Fibroblast of villous mesenchyme (primary cell): ENCODE data around the gene TASL. TPM values are rescaled to one million over a fixed set of nuclear protein-coding genes. Genes with fewer than 3 reads are reported as not detected.
A peak's percentile ranks its signal among the peaks of the same experiment; 100 is the strongest.
"Not testable (repeated sequence)": the region's sequence is repeated elsewhere in the genome, so short reads cannot be mapped to it uniquely, and the experiment has no call there.

Experiments
- DNase-seq: peaks from one replicate; pipeline ENCODE4 v3.0.0-alpha.2; 2010; ENCODE audit warnings: low read depth
- H3K4me3 ChIP-seq: 2 replicates; pipeline ENCODE4 v1.5.1; 2011; ENCODE audit warnings: low read depth, mild to moderate bottlenecking, low read length
- total RNA-seq: library from RNA; depleted of rRNA; stranded (reverse); fragments of >200 nt; gene quantifications from 2 replicates; pipeline ENCODE4 v1.2.3, GENCODE V29; 2012
- TF ChIP-seq, protein P1 (sequence below): IDR thresholded peaks from 2 replicates; pipeline ENCODE4 v1.5.1; 2012; ENCODE audit warnings: low read depth, mild to moderate bottlenecking, low read length; ENCODE audit not compliant: insufficient read depth

TASL gene
- total RNA-seq, 1 donor = not detected

DNA sequence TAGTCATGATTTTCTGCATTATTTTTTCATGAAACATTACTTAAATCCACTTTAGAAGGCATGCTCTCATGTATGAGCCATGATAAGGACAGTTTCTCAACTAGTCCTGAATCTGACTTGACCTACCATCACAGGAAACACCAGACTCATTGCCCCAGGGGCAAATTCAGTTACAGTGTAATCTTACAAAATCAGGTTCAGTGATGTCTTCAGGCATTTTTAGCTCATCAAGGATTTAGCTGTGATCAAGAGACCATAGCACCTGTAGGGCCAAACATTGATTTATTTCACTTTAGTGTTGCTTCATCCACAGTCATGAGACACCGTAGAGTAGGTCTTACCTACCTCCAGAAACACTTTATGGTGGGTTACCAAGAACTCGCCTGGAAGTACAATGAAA lies 3.1 kb upstream of the TASL start:
- TF ChIP-seq, protein P1, sequence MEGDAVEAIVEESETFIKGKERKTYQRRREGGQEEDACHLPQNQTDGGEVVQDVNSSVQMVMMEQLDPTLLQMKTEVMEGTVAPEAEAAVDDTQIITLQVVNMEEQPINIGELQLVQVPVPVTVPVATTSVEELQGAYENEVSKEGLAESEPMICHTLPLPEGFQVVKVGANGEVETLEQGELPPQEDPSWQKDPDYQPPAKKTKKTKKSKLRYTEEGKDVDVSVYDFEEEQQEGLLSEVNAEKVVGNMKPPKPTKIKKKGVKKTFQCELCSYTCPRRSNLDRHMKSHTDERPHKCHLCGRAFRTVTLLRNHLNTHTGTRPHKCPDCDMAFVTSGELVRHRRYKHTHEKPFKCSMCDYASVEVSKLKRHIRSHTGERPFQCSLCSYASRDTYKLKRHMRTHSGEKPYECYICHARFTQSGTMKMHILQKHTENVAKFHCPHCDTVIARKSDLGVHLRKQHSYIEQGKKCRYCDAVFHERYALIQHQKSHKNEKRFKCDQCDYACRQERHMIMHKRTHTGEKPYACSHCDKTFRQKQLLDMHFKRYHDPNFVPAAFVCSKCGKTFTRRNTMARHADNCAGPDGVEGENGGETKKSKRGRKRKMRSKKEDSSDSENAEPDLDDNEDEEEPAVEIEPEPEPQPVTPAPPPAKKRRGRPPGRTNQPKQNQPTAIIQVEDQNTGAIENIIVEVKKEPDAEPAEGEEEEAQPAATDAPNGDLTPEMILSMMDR = no peak
- H3K4me3 ChIP-seq = no peak overlapping the region
- DNase-seq = peak; percentile 2

DNA sequence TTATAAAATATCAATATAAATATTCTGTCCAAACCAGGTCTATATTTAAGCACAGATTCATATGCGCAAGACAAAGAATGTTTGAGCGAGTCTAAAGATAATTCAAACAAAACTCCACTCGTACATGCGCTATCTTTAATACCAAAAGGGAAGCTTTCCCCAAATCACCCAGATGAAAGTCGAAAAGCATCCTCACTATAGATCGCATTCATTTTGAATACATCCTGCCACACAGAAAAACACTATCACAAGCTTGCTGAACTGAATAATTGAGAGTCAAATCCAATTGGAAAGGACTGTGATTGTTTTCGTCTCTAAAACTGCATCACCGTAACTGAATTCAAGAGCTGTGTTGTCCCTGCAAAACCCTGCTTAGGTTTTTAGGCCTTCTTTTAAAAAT lies 685 bp downstream of the TASL start:
- no peak overlapping the region for H3K4me3 ChIP-seq
- TF ChIP-seq, protein P1 = no peak
- DNase-seq = no peak

DNA sequence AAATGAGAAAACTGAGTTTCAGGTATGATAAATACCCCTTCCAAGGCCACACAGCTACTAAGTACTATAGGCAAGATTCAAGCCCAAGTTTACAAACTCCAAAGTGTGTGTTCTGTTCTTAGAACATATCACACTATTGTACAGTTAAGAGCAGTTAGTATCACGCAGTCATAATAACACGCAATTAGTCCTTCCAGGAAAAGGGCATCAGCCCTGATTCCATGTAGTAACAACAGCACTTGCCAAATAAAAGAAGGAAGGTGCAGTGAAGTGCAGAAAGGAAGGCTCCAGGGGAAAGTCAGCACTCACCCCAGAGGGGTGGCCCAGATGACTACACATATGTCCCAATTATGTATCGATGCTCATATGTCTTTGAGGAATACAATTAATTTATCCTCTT lies 4.4 kb downstream of the TASL start:
- TF ChIP-seq, protein P1 = no peak
- DNase-seq = no peak
- H3K4me3 ChIP-seq = no peak overlapping the region

DNA sequence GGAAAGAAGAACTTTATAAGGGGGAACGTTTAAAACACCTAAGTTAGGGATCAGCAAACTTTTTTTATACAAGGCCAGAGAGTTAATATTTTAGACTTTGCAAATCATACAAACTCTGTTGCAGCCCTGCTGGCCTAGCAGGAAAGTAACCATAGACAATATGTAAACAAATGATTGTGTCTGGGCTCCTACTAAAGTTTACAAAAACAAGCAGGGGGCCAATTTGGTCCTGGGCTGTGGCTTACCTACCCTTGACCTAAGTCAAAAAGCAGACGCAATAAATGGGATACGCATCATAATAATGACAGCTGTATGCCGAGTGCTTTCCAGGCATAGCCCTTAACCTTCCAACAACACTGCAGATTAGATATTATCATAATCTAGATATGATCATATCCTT lies 4.9 kb downstream of the TASL start:
- H3K4me3 ChIP-seq = no peak overlapping the region
- DNase-seq = no peak
- TF ChIP-seq, protein P1 = no peak

DNA sequence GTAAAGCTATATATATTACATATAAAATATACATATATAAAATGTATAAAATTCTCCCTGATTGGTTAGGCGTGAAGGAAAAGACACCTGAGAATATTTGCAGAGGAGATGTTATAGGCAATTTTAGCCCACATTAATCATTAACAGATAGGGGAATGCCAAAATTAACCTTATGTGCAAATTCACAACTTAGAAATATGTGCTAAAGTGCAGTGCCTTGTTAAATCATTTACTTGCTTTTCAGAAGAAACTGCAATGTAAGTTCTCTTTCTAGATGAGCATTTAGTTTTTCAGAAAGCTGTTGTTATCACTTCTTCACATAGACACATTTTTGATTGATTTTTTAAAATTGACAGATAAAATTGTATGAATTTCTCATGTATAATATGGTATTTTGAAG lies 5.6 kb downstream of the TASL start:
- no peak overlapping the region for H3K4me3 ChIP-seq
- no peak for DNase-seq
- TF ChIP-seq, protein P1 = no peak

DNA sequence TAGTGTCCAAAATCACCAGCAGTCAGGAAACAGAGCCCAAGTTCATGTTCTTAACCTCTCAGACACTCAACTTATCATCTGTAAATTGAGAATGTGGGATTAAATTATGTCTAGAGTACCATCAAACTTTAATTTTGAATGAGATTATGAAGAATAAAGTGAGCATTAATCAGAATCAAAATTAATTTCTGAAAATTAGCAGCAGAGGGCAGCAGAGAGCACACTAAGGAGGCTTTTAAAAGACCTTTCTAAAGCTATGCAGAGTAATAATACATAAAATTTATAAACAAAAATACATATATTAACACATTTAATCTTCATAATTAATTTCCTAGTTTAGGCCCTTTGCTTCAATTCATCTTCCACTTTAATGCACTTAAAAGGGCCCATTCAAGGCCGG lies 7.1 kb downstream of the TASL start:
- no peak overlapping the region for H3K4me3 ChIP-seq
- DNase-seq = peak; percentile 24
- TF ChIP-seq, protein P1 = peak; percentile 42

DNA sequence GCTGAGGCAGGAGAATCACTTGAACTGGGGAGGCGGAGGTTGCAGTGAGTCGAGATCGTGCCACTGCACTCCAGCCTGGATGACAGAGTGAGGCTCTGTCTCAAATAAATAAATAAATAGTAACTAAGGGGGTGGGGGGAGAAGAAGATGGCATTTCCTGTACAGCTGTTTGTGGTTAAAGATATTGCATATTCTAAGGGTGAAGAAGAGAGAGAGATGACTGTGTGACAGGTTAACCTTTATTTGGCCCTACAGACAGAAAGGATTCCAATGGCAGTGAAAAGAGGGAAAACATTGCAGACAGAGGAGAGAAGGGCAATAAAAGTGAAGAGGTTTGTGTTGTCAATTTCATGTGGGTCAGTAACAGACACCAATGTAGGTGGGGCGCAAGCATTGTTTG lies 9.4 kb downstream of the TASL start:
- TF ChIP-seq, protein P1 = no peak
- DNase-seq = peak; percentile 56
- H3K4me3 ChIP-seq = no peak overlapping the region

DNA sequence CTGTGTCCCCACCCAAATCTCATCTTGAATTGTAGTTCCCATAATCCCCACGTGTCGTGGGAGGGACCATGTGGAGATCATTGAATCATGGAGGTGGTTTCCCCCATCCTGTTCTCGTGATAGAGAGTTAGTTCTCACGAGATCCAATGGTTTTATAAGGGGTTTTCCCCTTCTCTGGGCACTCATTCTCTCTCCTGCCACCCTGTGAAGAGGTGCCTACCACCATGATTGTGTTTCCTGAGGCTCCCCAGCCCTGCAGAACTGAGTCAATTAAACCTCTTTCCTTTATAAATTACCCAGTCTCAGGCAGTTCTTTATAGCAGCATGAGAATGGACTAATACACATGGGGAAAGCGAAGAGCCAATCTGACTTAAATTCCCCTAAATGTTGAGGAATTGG lies 14.5 kb downstream of the TASL start:
- not testable (repeated sequence) for H3K4me3 ChIP-seq, DNase-seq
